ENCODE results near the gene ZNF827.

ZNF827 gene

GRCh38 chr4:145805490-145805889, 133.1 kb downstream of the ZNF827 start:
- POLR2A ChIA-PET: no interaction called here
- no peak for TF ChIP-seq HDGF (IDR thresholded peaks at IDR 0.05; ENCODE audit: borderline replicate concordance)
- TF ChIP-seq LEF1 (IDR thresholded peaks at IDR 0.05; ENCODE audit: borderline replicate concordance): no peak
- TF ChIP-seq, protein P1, sequence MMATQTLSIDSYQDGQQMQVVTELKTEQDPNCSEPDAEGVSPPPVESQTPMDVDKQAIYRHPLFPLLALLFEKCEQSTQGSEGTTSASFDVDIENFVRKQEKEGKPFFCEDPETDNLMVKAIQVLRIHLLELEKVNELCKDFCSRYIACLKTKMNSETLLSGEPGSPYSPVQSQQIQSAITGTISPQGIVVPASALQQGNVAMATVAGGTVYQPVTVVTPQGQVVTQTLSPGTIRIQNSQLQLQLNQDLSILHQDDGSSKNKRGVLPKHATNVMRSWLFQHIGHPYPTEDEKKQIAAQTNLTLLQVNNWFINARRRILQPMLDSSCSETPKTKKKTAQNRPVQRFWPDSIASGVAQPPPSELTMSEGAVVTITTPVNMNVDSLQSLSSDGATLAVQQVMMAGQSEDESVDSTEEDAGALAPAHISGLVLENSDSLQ (IDR thresholded peaks at IDR 0.05): no peak
- no peak for TF ChIP-seq FOXM1 (IDR thresholded peaks at IDR 0.05; ENCODE audit: borderline replicate concordance)
- no peak for TF ChIP-seq CTBP1 (IDR thresholded peaks at IDR 0.05; ENCODE audit: borderline replicate concordance)
- no peak for TF ChIP-seq L3MBTL2 (conservative IDR thresholded peaks at IDR 0.05)
- no peak for TF ChIP-seq SUZ12 (IDR thresholded peaks at IDR 0.05)
- CTCF ChIA-PET: no interaction called here
- no peak for DNase-seq (ENCODE audit: extremely low spot score)

- DNase-seq (ENCODE audit: extremely low spot score): no peak
- CTCF ChIA-PET: interaction anchor here (0.6 kb wide), 1 partner anchor 63 kb away, joined by 3 read pairs; no protein-coding TSS in a partner anchor
- TF ChIP-seq ARNT (IDR thresholded peaks at IDR 0.05) (no peak), L3MBTL2 (conservative IDR thresholded peaks at IDR 0.05) (no peak), HDGF (IDR thresholded peaks at IDR 0.05; ENCODE audit: borderline replicate concordance) (no peak), CTBP1 (IDR thresholded peaks at IDR 0.05; ENCODE audit: borderline replicate concordance) (no peak), FOXM1 (IDR thresholded peaks at IDR 0.05; ENCODE audit: borderline replicate concordance) (no peak), SP1 (IDR thresholded peaks at IDR 0.05) (no peak), FOXK2 (IDR thresholded peaks at IDR 0.05) (no peak), SUZ12 (IDR thresholded peaks at IDR 0.05) (no peak), FOXA1 (IDR thresholded peaks at IDR 0.05) (no peak), LEF1 (IDR thresholded peaks at IDR 0.05; ENCODE audit: borderline replicate concordance) (no peak), TARDBP (IDR thresholded peaks at IDR 0.05) (no peak), BHLHE40 (IDR thresholded peaks at IDR 0.05; ENCODE audit: borderline replicate concordance) (no peak)
- POLR2A ChIA-PET: interaction anchor here (1.0 kb wide), 1 partner anchor 71 kb away, joined by 3 read pairs; no protein-coding TSS in a partner anchor
Measured at GRCh38 chr4:145804116-145804515, 134.5 kb downstream of the ZNF827 start.

- TF ChIP-seq ZNF384 (IDR thresholded peaks at IDR 0.05): no peak
- no peak for TF ChIP-seq SP1 (IDR thresholded peaks at IDR 0.05)
- TF ChIP-seq NFRKB (IDR thresholded peaks at IDR 0.05): no peak
- TF ChIP-seq, protein P1 (IDR thresholded peaks at IDR 0.05): no peak
- no peak for TF ChIP-seq BHLHE40 (IDR thresholded peaks at IDR 0.05; ENCODE audit: borderline replicate concordance)
- no peak for TF ChIP-seq LEF1 (IDR thresholded peaks at IDR 0.05; ENCODE audit: borderline replicate concordance)
- no peak for TF ChIP-seq FOXK2 (IDR thresholded peaks at IDR 0.05)
- no peak for TF ChIP-seq SUZ12 (IDR thresholded peaks at IDR 0.05)
- TF ChIP-seq CTBP1 (IDR thresholded peaks at IDR 0.05; ENCODE audit: borderline replicate concordance): no peak
- ChIA-PET POLR2A (no interaction called here), CTCF (no interaction called here)
- DNase-seq (ENCODE audit: extremely low spot score): no peak
Measured at GRCh38 chr4:145799223-145799622, 139.4 kb downstream of the ZNF827 start.

- ChIA-PET CTCF (interaction anchor here (0.6 kb wide), 1 partner anchor 140 kb away, joined by 4 read pairs; no protein-coding TSS in a partner anchor), POLR2A (no interaction called here)
- DNase-seq (ENCODE audit: extremely low spot score): no peak
- TF ChIP-seq NFRKB (IDR thresholded peaks at IDR 0.05) (no peak), ARNT (IDR thresholded peaks at IDR 0.05) (no peak), ZNF384 (IDR thresholded peaks at IDR 0.05) (no peak), FOXM1 (IDR thresholded peaks at IDR 0.05; ENCODE audit: borderline replicate concordance) (no peak), SP1 (IDR thresholded peaks at IDR 0.05) (no peak), CTBP1 (IDR thresholded peaks at IDR 0.05; ENCODE audit: borderline replicate concordance) (no peak), ELF4 (IDR thresholded peaks at IDR 0.05) (no peak), FOXK2 (IDR thresholded peaks at IDR 0.05) (no peak), HDGF (IDR thresholded peaks at IDR 0.05; ENCODE audit: borderline replicate concordance) (no peak)
- TF ChIP-seq, protein P1 (IDR thresholded peaks at IDR 0.05): no peak
Measured at GRCh38 chr4:145797278-145797677, 141.3 kb downstream of the ZNF827 start.

GRCh38 chr4:145796346-145796745, 142.3 kb downstream of the ZNF827 start:
- TF ChIP-seq FOXK2 (IDR thresholded peaks at IDR 0.05): no peak
- no peak for TF ChIP-seq FOXM1 (IDR thresholded peaks at IDR 0.05; ENCODE audit: borderline replicate concordance)
- no peak for TF ChIP-seq HDGF (IDR thresholded peaks at IDR 0.05; ENCODE audit: borderline replicate concordance)
- TF ChIP-seq SP1 (IDR thresholded peaks at IDR 0.05): no peak
- TF ChIP-seq ARNT (IDR thresholded peaks at IDR 0.05): no peak
- no peak for TF ChIP-seq L3MBTL2 (conservative IDR thresholded peaks at IDR 0.05)
- no peak for TF ChIP-seq CTBP1 (IDR thresholded peaks at IDR 0.05; ENCODE audit: borderline replicate concordance)
- no peak for TF ChIP-seq BHLHE40 (IDR thresholded peaks at IDR 0.05; ENCODE audit: borderline replicate concordance)
- no peak for TF ChIP-seq ZNF384 (IDR thresholded peaks at IDR 0.05)
- TF ChIP-seq SUZ12 (IDR thresholded peaks at IDR 0.05): no peak
- no peak for TF ChIP-seq NFRKB (IDR thresholded peaks at IDR 0.05)
- TF ChIP-seq ELF4 (IDR thresholded peaks at IDR 0.05): no peak
- no peak for TF ChIP-seq LEF1 (IDR thresholded peaks at IDR 0.05; ENCODE audit: borderline replicate concordance)
- TF ChIP-seq, protein P1 (IDR thresholded peaks at IDR 0.05): no peak
- no peak for TF ChIP-seq TARDBP (IDR thresholded peaks at IDR 0.05)
- no peak for TF ChIP-seq FOXA1 (IDR thresholded peaks at IDR 0.05)
- no peak for DNase-seq (ENCODE audit: extremely low spot score)
- ChIA-PET POLR2A (no interaction called here), CTCF (no interaction called here)

DNA sequence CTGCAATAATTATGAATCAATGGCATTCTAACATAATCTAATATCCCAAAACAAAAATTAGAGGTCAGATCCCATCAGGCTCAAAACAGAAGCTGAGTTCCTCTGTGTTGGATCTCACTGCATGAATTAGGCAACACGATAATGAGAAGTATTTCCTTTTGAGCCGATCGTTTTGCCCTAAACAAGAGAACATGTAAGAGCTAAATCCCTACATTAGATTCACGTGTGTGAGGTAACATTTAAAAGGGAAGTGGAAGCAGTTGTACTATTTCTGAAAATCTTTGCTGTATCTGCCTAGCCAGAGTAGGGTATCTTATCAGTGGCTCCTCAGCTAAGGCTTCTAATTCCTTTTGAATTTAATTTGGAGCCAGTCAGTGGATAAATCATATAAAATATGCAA, 143.1 kb downstream of the ZNF827 start:
- CTCF ChIA-PET: no interaction called here
- POLR2A ChIA-PET: no interaction called here
- TF ChIP-seq ARNT (IDR thresholded peaks at IDR 0.05) (no peak), LEF1 (IDR thresholded peaks at IDR 0.05; ENCODE audit: borderline replicate concordance) (no peak), ELF4 (IDR thresholded peaks at IDR 0.05) (no peak), NFRKB (IDR thresholded peaks at IDR 0.05) (no peak), HDGF (IDR thresholded peaks at IDR 0.05; ENCODE audit: borderline replicate concordance) (no peak), BHLHE40 (IDR thresholded peaks at IDR 0.05; ENCODE audit: borderline replicate concordance) (no peak), CTBP1 (IDR thresholded peaks at IDR 0.05; ENCODE audit: borderline replicate concordance) (no peak), SUZ12 (IDR thresholded peaks at IDR 0.05) (no peak)
- DNase-seq (ENCODE audit: extremely low spot score): no peak

Data from HEK293T (cell line).